HFF-Myc (cell line): ENCODE measurements around the gene TBC1D10B.

Experiments used
- DNase-seq: peaks from one replicate; pipeline ENCODE4 v3.0.0-alpha.2; 2011; ENCODE audit warnings: low read depth; ENCODE audit errors: extremely low read depth
- H3K4me3 ChIP-seq: replicated peaks from 2 replicates; pipeline ENCODE4 v1.5.1; 2011; ENCODE audit warnings: low read depth, mild to moderate bottlenecking, control low read depth, low read length
- CTCF ChIP-seq: IDR thresholded peaks from 2 replicates; pipeline ENCODE4 v1.5.1; 2012; ENCODE audit warnings: mild to moderate bottlenecking, low read depth, low read length, control low read depth; ENCODE audit errors: missing control alignments

Gene TBC1D10B

DNA sequence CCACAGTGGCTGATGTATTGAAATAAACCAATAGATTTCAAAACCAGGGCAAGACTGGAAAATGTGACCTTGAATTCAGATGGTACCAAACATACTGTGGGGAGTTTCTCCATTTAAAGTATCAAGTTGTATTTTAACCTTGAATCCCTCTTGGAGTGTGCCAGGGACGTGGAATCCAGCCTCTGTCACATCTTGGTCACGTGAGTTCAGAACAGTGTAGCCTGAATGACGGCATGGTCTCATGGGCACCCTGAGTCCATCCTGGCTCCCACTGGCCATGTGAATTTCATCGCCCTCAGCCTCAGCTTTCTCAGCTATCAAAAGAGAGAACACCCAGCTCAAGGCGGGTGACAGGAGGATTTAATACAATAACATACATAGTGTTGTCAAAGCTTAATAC, 43.9 kb upstream of the TBC1D10B start:
- TF ChIP-seq CTCF = no peak
- no peak for DNase-seq
- no peak overlapping the region for H3K4me3 ChIP-seq

DNA sequence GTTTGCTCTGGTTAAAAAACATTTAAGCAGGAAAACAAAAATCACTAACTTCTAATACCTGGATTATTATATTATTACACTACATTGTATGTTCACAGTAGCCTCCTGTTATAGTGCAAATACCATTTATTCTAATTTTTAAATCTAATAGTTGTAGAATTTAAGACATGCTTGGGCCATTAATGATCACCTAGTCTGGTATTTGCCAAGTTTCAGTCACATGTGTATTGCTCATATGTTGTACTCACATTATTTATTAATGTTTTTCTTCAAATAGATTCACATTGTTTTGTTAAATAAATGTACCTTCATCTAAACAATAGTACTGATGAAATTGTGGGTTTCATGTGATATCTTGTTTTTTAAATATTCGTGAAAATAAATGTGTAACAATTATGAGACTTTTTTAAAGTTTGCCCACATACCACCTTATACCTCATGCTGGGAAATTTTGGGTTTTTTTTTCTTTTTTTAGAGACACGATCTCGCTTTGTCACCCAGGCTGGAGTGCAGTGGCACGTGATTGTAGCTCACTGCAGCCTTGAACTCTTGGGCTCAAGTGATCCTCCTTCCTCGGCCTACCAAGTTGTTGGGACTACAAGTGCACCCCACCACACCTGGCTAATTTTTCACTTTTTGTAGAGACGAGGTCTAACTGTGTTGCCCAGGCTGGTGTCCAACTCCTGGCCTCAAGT, 43.0 kb upstream of the TBC1D10B start:
- no peak for TF ChIP-seq CTCF
- DNase-seq = no peak

GRCh38 chr16:30409125-30410060, 39.1 kb upstream of the TBC1D10B start:
- TF ChIP-seq CTCF = peak; percentile 97
- peak overlapping the region; percentile 20 for H3K4me3 ChIP-seq

More for the DNA sequence above, 43.0 kb upstream of the TBC1D10B start:
- no peak overlapping the region for H3K4me3 ChIP-seq

GRCh38 chr16:30407804-30408534, 37.7 kb upstream of the TBC1D10B start:
- DNase-seq = no peak
- TF ChIP-seq CTCF = no peak
- H3K4me3 ChIP-seq = peak overlapping the region; percentile 76

More at GRCh38 chr16:30409125-30410060, 39.1 kb upstream of the TBC1D10B start:
- no peak for DNase-seq

GRCh38 chr16:30407102-30407803, 37.0 kb upstream of the TBC1D10B start, which contains the start of gene ZNF771:
TSS of gene ZNF771 (plus strand) at chr16:30407606. CDS start at chr16:30408054, 448 bp downstream.
- peak within 1 kb of the TSS; percentile 76 for H3K4me3 ChIP-seq
- no peak for DNase-seq
- TF ChIP-seq CTCF = no peak

- TF ChIP-seq CTCF = no peak
- H3K4me3 ChIP-seq = peak overlapping the region; percentile 76
Measured at GRCh38 chr16:30406795-30407101, 36.5 kb upstream of the TBC1D10B start.

More at GRCh38 chr16:30406795-30407101, 36.5 kb upstream of the TBC1D10B start:
- DNase-seq = no peak
